BJ (cell line): Measurements from ENCODE around the gene DCBLD2. TPM values are rescaled to one million over a fixed set of nuclear protein-coding genes. Genes with fewer than 3 reads are reported as not detected.

ENCODE experiments used
- CTCF ChIA-PET: fragments of 350-600 bp; formaldehyde crosslinking; extraction: SDS; loops from one replicate; lab custom pipeline; 2021; ENCODE audit warnings: antibody characterized with exemption, inconsistent platforms; lab: Yijun Ruan, JAX
- POLR2A ChIA-PET: fragments of 300-600 bp; sonication (Branson Sonifier 250); formaldehyde crosslinking; extraction: SDS; loops from one replicate; lab custom pipeline; 2021; ENCODE audit warnings: antibody characterized with exemption; lab: Charles Lee
- DNase-seq: peaks from one replicate; pipeline ENCODE4 v3.0.0-alpha.2; 2011; ENCODE audit warnings: low read depth
- H3K27me3 ChIP-seq: 2 replicates; pipeline ENCODE4 v1.6.0; 2011; ENCODE audit warnings: low read length; ENCODE audit not compliant: control insufficient read depth, insufficient read depth
- H3K36me3 ChIP-seq: 2 replicates; pipeline ENCODE4 v1.5.1; 2011; ENCODE audit warnings: low read length; ENCODE audit not compliant: control insufficient read depth, insufficient read depth
- H3K4me3 ChIP-seq: 2 replicates; pipeline ENCODE4 v1.5.1; 2011; ENCODE audit warnings: low read depth, mild to moderate bottlenecking, control low read depth, low read length
- CTCF ChIP-seq: IDR thresholded peaks from 2 replicates; pipeline ENCODE4 v1.5.1; 2011; ENCODE audit warnings: low read depth, mild to moderate bottlenecking, control low read depth, inconsistent platforms, low read length, moderate library complexity; ENCODE audit not compliant: insufficient read depth
- polyA plus RNA-seq: library from polyadenylated mRNA; depleted of rRNA; stranded (reverse); fragments of >200 nt; gene quantifications from 2 replicates; pipeline ENCODE4 v1.2.3, GENCODE V29; 2011

The DCBLD2 gene
- polyA plus RNA-seq, 1 experiment = 28.9 TPM

GRCh38 chr3:98829246-98829832 is 72.2 kb downstream of the DCBLD2 start:
- H3K36me3 ChIP-seq = no peaks in the 10 kb centered on the region
- H3K27me3 ChIP-seq = no peaks in the 10 kb centered on the region
- no peak for DNase-seq
- ChIA-PET CTCF (interaction anchor here (1.2 kb wide), 1 partner anchor 11 kb away, joined by 3 read pairs; no protein-coding TSS in a partner anchor), POLR2A (no interaction called here)
- TF ChIP-seq CTCF = no peak
- H3K4me3 ChIP-seq = no peak overlapping the region

- DNase-seq = no peak
- Histone ChIP-seq H3K4me3 (no peak overlapping the region), H3K36me3 (no peaks in the 10 kb centered on the region), H3K27me3 (no peaks in the 10 kb centered on the region)
- CTCF ChIA-PET = interaction anchor here (0.6 to 3.4 kb wide), 6 partner anchors 10 to 981 kb away, joined by 3 to 24 read pairs (median 4); no protein-coding TSS in a partner anchor
- TF ChIP-seq CTCF = no peak
- POLR2A ChIA-PET = interaction anchor here (1.0 kb wide), 1 partner anchor 29 kb away, joined by 3 read pairs; no protein-coding TSS in a partner anchor
Measured at GRCh38 chr3:98827221-98827920, 74.1 kb downstream of the DCBLD2 start.

- no peak for DNase-seq
- H3K27me3 ChIP-seq = no peaks in the 10 kb centered on the region
- ChIA-PET CTCF (interaction anchor here (1.3 to 3.4 kb wide), 3 partner anchors 8 to 168 kb away, joined by 3 to 24 read pairs (median 16); no protein-coding TSS in a partner anchor), POLR2A (no interaction called here)
- H3K4me3 ChIP-seq = no peak overlapping the region
- TF ChIP-seq CTCF = no peak
- no peaks in the 10 kb centered on the region for H3K36me3 ChIP-seq
Measured at GRCh38 chr3:98826126-98826525, 75.4 kb downstream of the DCBLD2 start.

- peak; percentile 17; the same call in 1 of the 2 replicates for TF ChIP-seq CTCF
- POLR2A ChIA-PET = no interaction called here
- no peak for DNase-seq
- H3K27me3 ChIP-seq = no peaks in the 10 kb centered on the region
- no peaks in the 10 kb centered on the region for H3K36me3 ChIP-seq
- CTCF ChIA-PET = interaction anchor here (0.5 to 4.1 kb wide), 4 partner anchors 9 to 170 kb away, joined by 3 to 27 read pairs (median 3); no protein-coding TSS in a partner anchor
- no peak overlapping the region for H3K4me3 ChIP-seq
Measured at GRCh38 chr3:98824256-98824655, 77.2 kb downstream of the DCBLD2 start.

GRCh38 chr3:98823791-98824190 is 77.7 kb downstream of the DCBLD2 start:
- TF ChIP-seq CTCF = no peak
- CTCF ChIA-PET = interaction anchor here (0.5 to 4.1 kb wide), 5 partner anchors 9 to 221 kb away, joined by 3 to 27 read pairs (median 3); no protein-coding TSS in a partner anchor
- Histone ChIP-seq H3K4me3 (no peak overlapping the region), H3K27me3 (no peaks in the 10 kb centered on the region), H3K36me3 (no peaks in the 10 kb centered on the region; the same call in 1 of the 2 replicates)
- POLR2A ChIA-PET = no interaction called here
- no peak for DNase-seq
